Esophagus squamous epithelium (tissue), 5 donors: ENCODE measurements around the gene HSH2D. TPM values are rescaled to one million over a fixed set of nuclear protein-coding genes. Genes with fewer than 3 reads are reported as not detected.

Experiments
- DNase-seq: peaks from one replicate; lab custom pipeline; 2025; lab: John Stamatoyannopoulos, UW
- H3K27ac ChIP-seq, 4 donors: fragments of 200-600 bp; sonication (generic); one replicate each; pipeline ENCODE4 v1.5.1; 2016 to 2019; ENCODE audit warnings: mild to moderate bottlenecking in 1 of 4
- H3K27me3 ChIP-seq, 4 donors: fragments of 200-600 bp; sonication (generic); 1 replicate in 3 of 4; 2 replicates in 1 of 4; pipeline versions ENCODE4 v1.5.1 to v1.6.0; 2017 to 2021; ENCODE audit warnings: antibody characterized with exemption in 1 of 4
- H3K36me3 ChIP-seq, 3 donors: fragments of 200-600 bp; sonication (generic); one replicate each; pipeline ENCODE4 v1.5.1; 2016 to 2019
- H3K4me1 ChIP-seq, 3 donors: fragments of 200-600 bp; sonication (generic); one replicate each; pipeline ENCODE4 v1.5.1; 2017 to 2019
- H3K4me3 ChIP-seq, 4 donors: fragments of 200-600 bp; sonication (generic); 1 replicate in 3 of 4; 2 replicates in 1 of 4; pipeline ENCODE4 v1.5.1; 2016 to 2019; ENCODE audit warnings: mild to moderate bottlenecking in 2 of 4, moderate library complexity in 1 of 4
- H3K9me3 ChIP-seq, 3 donors: fragments of 200-600 bp; sonication (generic); one replicate each; pipeline ENCODE4 v1.5.1; 2016 to 2019
- POLR2A ChIP-seq, 4 donors: fragments of 450-650 bp; IDR thresholded peaks; one replicate each; pipeline ENCODE4 v1.6.1; 2017; ENCODE audit warnings: antibody characterized with exemption in 4 of 4, mild to moderate bottlenecking in 4 of 4, moderate library complexity in 3 of 4
- WGBS, 2 donors: methylation state at CpG; one replicate each; pipeline ENCODE4 v1.1.5; 2018; 5-methylcytosine and 5-hydroxymethylcytosine counted together
- intact Hi-C: fragments of 100-400 bp; cut with DNase I; formaldehyde crosslinking; loops from one replicate; pipeline ENCODE4 v1.15.0; 2022
- total RNA-seq, 4 donors: library from RNA; depleted of rRNA; stranded (reverse); fragments of >200 nt; gene quantifications; one replicate each; pipeline ENCODE4 v1.1.0, GENCODE V29; 2016
- TF ChIP-seq, protein P1 (sequence below), 6 experiments: fragments of 450-650 bp in 4 of 6; fragments of 200-600 bp in 2 of 6; sonication (generic) in 2 of 6; IDR thresholded peaks; one replicate each; pipeline ENCODE4 v1.5.1; 2016 to 2019; ENCODE audit warnings: antibody characterized with exemption in 6 of 6, mild to moderate bottlenecking in 4 of 6, moderate library complexity in 4 of 6
- donor health status: DM: yes; HTN: yes; CAD: no.

The HSH2D gene
- total RNA-seq, 4 donors from 2014 or later, result 0.31 to 1.1 (median 0.41) TPM; not detected in 1

DNA sequence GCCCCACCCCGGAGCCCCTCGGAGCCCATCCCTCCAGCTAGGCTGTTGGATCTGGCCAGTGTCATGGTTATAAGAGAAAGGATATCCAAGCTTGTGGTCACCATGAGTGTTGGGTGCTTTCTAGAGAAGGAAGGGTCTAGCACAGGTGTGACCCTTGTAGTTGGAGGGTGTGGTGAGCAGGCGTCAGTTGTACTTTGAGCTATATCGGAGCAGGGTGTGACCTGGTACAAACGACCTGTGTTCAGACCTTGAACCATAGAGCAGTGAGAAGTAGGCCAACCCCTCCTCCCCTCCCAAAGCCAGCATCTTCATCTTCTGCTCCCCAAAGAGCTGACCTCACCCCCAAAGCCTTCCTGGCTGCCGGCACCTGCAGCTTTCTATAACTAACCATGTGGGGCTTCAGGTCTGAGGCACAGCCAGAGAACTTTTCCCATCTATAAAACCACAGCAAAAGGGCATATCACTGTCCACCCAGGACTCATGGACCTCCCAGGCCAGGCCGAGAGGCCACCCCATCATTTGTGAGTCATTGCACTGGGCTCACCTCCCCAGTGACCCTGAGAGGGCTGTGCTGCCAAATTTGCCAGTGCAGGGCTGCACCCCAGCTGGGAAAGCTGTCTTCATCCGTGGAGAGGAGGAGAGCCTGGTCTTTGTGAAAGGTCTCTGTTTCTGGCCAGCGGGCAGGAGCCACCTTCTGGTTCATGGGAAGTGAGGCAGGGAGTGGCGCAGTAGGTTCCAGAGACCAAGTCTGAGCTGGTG lies 17.6 kb upstream of the HSH2D start:
- H3K4me1 ChIP-seq, result peaks cover 0 to 26% (median 6%) of the 10 kb centered on the region in 3 donors
- no peak for DNase-seq
- no peak overlapping the region for H3K27ac ChIP-seq
- no peaks in the 10 kb centered on the region for H3K9me3 ChIP-seq
- H3K36me3 ChIP-seq, result peaks cover 48 to 100% (median 72%) of the 10 kb centered on the region in 3 donors
- intact Hi-C loops, result no loop called here
- H3K27me3 ChIP-seq, result no peaks in the 10 kb centered on the region
- TF ChIP-seq, protein P1, sequence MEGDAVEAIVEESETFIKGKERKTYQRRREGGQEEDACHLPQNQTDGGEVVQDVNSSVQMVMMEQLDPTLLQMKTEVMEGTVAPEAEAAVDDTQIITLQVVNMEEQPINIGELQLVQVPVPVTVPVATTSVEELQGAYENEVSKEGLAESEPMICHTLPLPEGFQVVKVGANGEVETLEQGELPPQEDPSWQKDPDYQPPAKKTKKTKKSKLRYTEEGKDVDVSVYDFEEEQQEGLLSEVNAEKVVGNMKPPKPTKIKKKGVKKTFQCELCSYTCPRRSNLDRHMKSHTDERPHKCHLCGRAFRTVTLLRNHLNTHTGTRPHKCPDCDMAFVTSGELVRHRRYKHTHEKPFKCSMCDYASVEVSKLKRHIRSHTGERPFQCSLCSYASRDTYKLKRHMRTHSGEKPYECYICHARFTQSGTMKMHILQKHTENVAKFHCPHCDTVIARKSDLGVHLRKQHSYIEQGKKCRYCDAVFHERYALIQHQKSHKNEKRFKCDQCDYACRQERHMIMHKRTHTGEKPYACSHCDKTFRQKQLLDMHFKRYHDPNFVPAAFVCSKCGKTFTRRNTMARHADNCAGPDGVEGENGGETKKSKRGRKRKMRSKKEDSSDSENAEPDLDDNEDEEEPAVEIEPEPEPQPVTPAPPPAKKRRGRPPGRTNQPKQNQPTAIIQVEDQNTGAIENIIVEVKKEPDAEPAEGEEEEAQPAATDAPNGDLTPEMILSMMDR (IDR thresholded peaks at IDR 0.05), result no peak
- TF ChIP-seq POLR2A (IDR thresholded peaks at IDR 0.05), result no peak
- 77 to 78% methylated on average over 3 to 6 of the region's 10 CpGs for WGBS, 2 donors
- H3K4me3 ChIP-seq, result no peak overlapping the region

- intact Hi-C loops, result no loop called here
- H3K9me3 ChIP-seq, result no peaks in the 10 kb centered on the region
- peaks cover 0 to 14% (median 0%) of the 10 kb centered on the region in 3 donors for H3K4me1 ChIP-seq
- H3K27me3 ChIP-seq, result no peaks in the 10 kb centered on the region
- H3K4me3 ChIP-seq, result no peak overlapping the region
- peaks cover 37 to 100% (median 76%) of the 10 kb centered on the region in 3 donors for H3K36me3 ChIP-seq
- WGBS, 2 donors, result 81 to 89% methylated on average over 3 to 4 of the region's 11 CpGs
- H3K27ac ChIP-seq, result no peak overlapping the region
- TF ChIP-seq, protein P1 (IDR thresholded peaks at IDR 0.05), result no peak
- TF ChIP-seq POLR2A (IDR thresholded peaks at IDR 0.05), result no peak
- DNase-seq, result no peak
Measured at GRCh38 chr19:16127080-16127479, 16.4 kb upstream of the HSH2D start.

GRCh38 chr19:16127776-16128371 lies 15.6 kb upstream of the HSH2D start:
- 52% methylated on average over 12 of the region's 21 CpGs; no CpG with 5 or more reads in 1 of the 2 donors for WGBS, 2 donors
- DNase-seq, result no peak
- TF ChIP-seq POLR2A (IDR thresholded peaks at IDR 0.05), result no peak
- TF ChIP-seq, protein P1 (IDR thresholded peaks at IDR 0.05), result no peak
- Histone ChIP-seq H3K4me3 (no peak overlapping the region), H3K27me3 (no peaks in the 10 kb centered on the region), H3K4me1 (peaks cover 0 to 9% (median 0%) of the 10 kb centered on the region in 3 donors), H3K36me3 (peaks cover 37 to 100% (median 76%) of the 10 kb centered on the region in 3 donors), H3K9me3 (no peaks in the 10 kb centered on the region), H3K27ac (no peak overlapping the region)
- intact Hi-C loops, result no loop called here

- Histone ChIP-seq H3K9me3 (no peaks in the 10 kb centered on the region), H3K4me1 (peaks cover 0 to 9% (median 0%) of the 10 kb centered on the region in 3 donors), H3K27me3 (no peaks in the 10 kb centered on the region), H3K36me3 (peaks cover 33 to 82% (median 59%) of the 10 kb centered on the region in 3 donors), H3K4me3 (no peak overlapping the region), H3K27ac (no peak overlapping the region)
- DNase-seq, result no peak
- no peak for TF ChIP-seq POLR2A (IDR thresholded peaks at IDR 0.05)
- TF ChIP-seq, protein P1 (IDR thresholded peaks at IDR 0.05), result no peak
- intact Hi-C loops, result no loop called here
- 83 to 97% methylated on average over 3 of the region's 3 CpGs for WGBS, 2 donors
Measured at GRCh38 chr19:16131648-16132047, 11.8 kb upstream of the HSH2D start.

DNA sequence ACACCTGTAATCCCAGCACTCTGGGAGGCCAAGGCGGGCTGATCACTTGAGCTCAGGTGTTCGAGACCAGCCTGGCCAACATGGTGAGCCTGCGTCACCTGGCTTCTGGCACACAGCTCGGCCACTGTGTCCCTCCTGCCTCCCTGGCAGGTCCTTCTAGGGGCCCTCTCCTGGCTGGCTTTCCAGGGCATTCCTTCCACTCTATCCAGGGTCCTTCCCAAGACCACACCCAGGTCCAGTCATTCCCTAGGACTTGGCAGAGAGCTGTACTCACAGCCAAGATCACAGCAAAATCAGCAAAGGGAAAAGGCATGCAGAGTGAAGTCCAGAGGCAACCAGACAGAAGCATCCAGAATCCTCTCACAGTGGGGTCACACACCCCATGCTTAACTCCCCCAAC lies 9.7 kb upstream of the HSH2D start:
- no peak overlapping the region for H3K4me3 ChIP-seq
- no peaks in the 10 kb centered on the region for H3K27me3 ChIP-seq
- no peak for DNase-seq
- no peak overlapping the region for H3K27ac ChIP-seq
- intact Hi-C loops, result no loop called here
- H3K9me3 ChIP-seq, result no peaks in the 10 kb centered on the region
- WGBS, 2 donors, result 100% methylated on average over 1 of the region's 4 CpGs; no CpG with 5 or more reads in 1 of the 2 donors
- H3K4me1 ChIP-seq, result no peaks in the 10 kb centered on the region
- peaks cover 19 to 60% (median 40%) of the 10 kb centered on the region in 3 donors for H3K36me3 ChIP-seq
- TF ChIP-seq, protein P1 (IDR thresholded peaks at IDR 0.05), result no peak
- TF ChIP-seq POLR2A (IDR thresholded peaks at IDR 0.05), result no peak
